ENCODE measurements around the gene STRIP2. TPM values are rescaled to one million over a fixed set of nuclear protein-coding genes. Genes with fewer than 3 reads are reported as not detected.
"Not testable (repeated sequence)": the region's sequence is repeated elsewhere in the genome, so short reads cannot be mapped to it uniquely, and the experiment has no call there.

The STRIP2 gene
- total RNA-seq, 1 donor from 2014 or later = 23.3 TPM

- DNase-seq; ATAC-seq; intact Hi-C loops (cut with micrococcal nuclease): not testable (repeated sequence)
Observed at GRCh38 chr7:129476398-129476797, 42.2 kb downstream of the STRIP2 start.

GRCh38 chr7:129479831-129480230 is 45.6 kb downstream of the STRIP2 start:
- intact Hi-C loops (cut with micrococcal nuclease) = no loop called here
- ATAC-seq = no peak

GRCh38 chr7:129480674-129481363 is 46.6 kb downstream of the STRIP2 start:
- intact Hi-C loops (cut with micrococcal nuclease) = no loop called here
- DNase-seq (no peak), ATAC-seq (no peak)

More at GRCh38 chr7:129479831-129480230, 45.6 kb downstream of the STRIP2 start:
- no peak for DNase-seq

- DNase-seq; ATAC-seq; intact Hi-C loops (cut with micrococcal nuclease): not testable (repeated sequence)
Observed at GRCh38 chr7:129481376-129481775, 47.1 kb downstream of the STRIP2 start.

GRCh38 chr7:129482781-129483180 is 48.5 kb downstream of the STRIP2 start:
- ATAC-seq (no peak), DNase-seq (no peak)
- intact Hi-C loops (cut with micrococcal nuclease) = no loop called here

- ATAC-seq (no peak), DNase-seq (no peak)
- intact Hi-C loops (cut with micrococcal nuclease) = no loop called here
Observed at GRCh38 chr7:129489491-129489890, 55.3 kb downstream of the STRIP2 start.

GRCh38 chr7:129492391-129492790 is 58.2 kb downstream of the STRIP2 start:
- no peak for DNase-seq
- no peak for ATAC-seq
- intact Hi-C loops (cut with micrococcal nuclease) = no loop called here

- no peak for ATAC-seq
- no peak for DNase-seq
- intact Hi-C loops (cut with micrococcal nuclease) = no loop called here
Observed at GRCh38 chr7:129493555-129493954, 59.3 kb downstream of the STRIP2 start.

- intact Hi-C loops (cut with micrococcal nuclease) = no loop called here
- DNase-seq (no peak), ATAC-seq (no peak)
Observed at GRCh38 chr7:129494041-129494440, 59.8 kb downstream of the STRIP2 start.

- intact Hi-C loops (cut with micrococcal nuclease) = no loop called here
- DNase-seq = no peak
- ATAC-seq = no peak
Observed at GRCh38 chr7:129495987-129496386, 61.8 kb downstream of the STRIP2 start.

- intact Hi-C loops (cut with micrococcal nuclease) = no loop called here
- no peak for ATAC-seq
- DNase-seq = no peak
Observed at GRCh38 chr7:129496653-129497052, 62.4 kb downstream of the STRIP2 start.

GRCh38 chr7:129497156-129497555 is 62.9 kb downstream of the STRIP2 start:
- no peak for DNase-seq
- ATAC-seq = no peak
- intact Hi-C loops (cut with micrococcal nuclease) = no loop called here

GRCh38 chr7:129498021-129498420 is 63.8 kb downstream of the STRIP2 start:
- DNase-seq = no peak
- intact Hi-C loops (cut with micrococcal nuclease) = no loop called here
- no peak for ATAC-seq

GRCh38 chr7:129499999-129500398 is 65.8 kb downstream of the STRIP2 start:
- intact Hi-C loops (cut with micrococcal nuclease) = no loop called here
- ATAC-seq (no peak), DNase-seq (no peak)

GRCh38 chr7:129501760-129502707 is 67.8 kb downstream of the STRIP2 start, which contains the start of gene SMKR1:
Gene SMKR1 (plus strand): TSS chr7:129502531. CDS start chr7:129502825, 294 bp downstream.
- DNase-seq (peak; percentile 86), ATAC-seq (peak; percentile 93)
- intact Hi-C loops (cut with micrococcal nuclease) = no loop called here

- intact Hi-C loops (cut with micrococcal nuclease) = no loop called here
- ATAC-seq (peak; percentile 45), DNase-seq (no peak)
Observed at GRCh38 chr7:129502708-129503685, 68.8 kb downstream of the STRIP2 start.

GRCh38 chr7:129503725-129504124 is 69.5 kb downstream of the STRIP2 start:
- ATAC-seq (no peak), DNase-seq (no peak)
- intact Hi-C loops (cut with micrococcal nuclease) = no loop called here

GRCh38 chr7:129512192-129512591 is 78.0 kb downstream of the STRIP2 start:
- intact Hi-C loops (cut with micrococcal nuclease) = no loop called here
- no peak for DNase-seq

GRCh38 chr7:129513546-129513945 is 79.3 kb downstream of the STRIP2 start:
- intact Hi-C loops (cut with micrococcal nuclease) = no loop called here
- ATAC-seq (no peak), DNase-seq (no peak)

More at GRCh38 chr7:129512192-129512591, 78.0 kb downstream of the STRIP2 start:
- ATAC-seq = no peak
